GM21576 (cell line): ENCODE results near the gene MYBBP1A.

Experiments
- ATAC-seq: cut with Tn5 transposase; IDR thresholded peaks from one replicate; pipeline ENCODE4 v1.9.1; 2021; ENCODE audit warnings: mild to moderate bottlenecking, moderate library complexity; ENCODE audit not compliant: unreplicated experiment

Gene MYBBP1A

GRCh38 chr17:4507361-4508111 is 47.6 kb downstream of the MYBBP1A start:
- no peak for ATAC-seq

GRCh38 chr17:4506892-4507291 is 48.3 kb downstream of the MYBBP1A start:
- no peak for ATAC-seq

- ATAC-seq, result no peak
Observed at GRCh38 chr17:4506175-4506813, 48.9 kb downstream of the MYBBP1A start.

GRCh38 chr17:4505187-4505586 is 50.0 kb downstream of the MYBBP1A start:
- ATAC-seq, result no peak

- ATAC-seq, result no peak
Observed at GRCh38 chr17:4504188-4504587, 51.0 kb downstream of the MYBBP1A start.

GRCh38 chr17:4503283-4504025 is 51.7 kb downstream of the MYBBP1A start:
- ATAC-seq, result no peak

- no peak for ATAC-seq
Observed at GRCh38 chr17:4502466-4503154, 52.6 kb downstream of the MYBBP1A start.

- ATAC-seq, result no peak
Observed at GRCh38 chr17:4501295-4501949, 53.8 kb downstream of the MYBBP1A start.

GRCh38 chr17:4500191-4500571 is 55.0 kb downstream of the MYBBP1A start:
- ATAC-seq, result no peak

- no peak for ATAC-seq
Observed at GRCh38 chr17:4499431-4500190, 55.6 kb downstream of the MYBBP1A start.

GRCh38 chr17:4498461-4499397 is 56.5 kb downstream of the MYBBP1A start, which contains the start of gene SPNS2:
Gene SPNS2 (plus strand): TSS chr17:4498881. CDS start chr17:4499048, 167 bp downstream.
- peak; percentile 59 for ATAC-seq

GRCh38 chr17:4497101-4497824 is 57.9 kb downstream of the MYBBP1A start:
- no peak for ATAC-seq

GRCh38 chr17:4492721-4493561 is 62.2 kb downstream of the MYBBP1A start:
- no peak for ATAC-seq

- ATAC-seq, result no peak
Observed at GRCh38 chr17:4490637-4491061, 64.5 kb downstream of the MYBBP1A start.

- no peak for ATAC-seq
Observed at GRCh38 chr17:4490109-4490591, 65.0 kb downstream of the MYBBP1A start.

- no peak for ATAC-seq
Observed at GRCh38 chr17:4488989-4489595, 66.1 kb downstream of the MYBBP1A start.
